GM19035 (cell line): ENCODE measurements around the gene DLGAP4.
"Not testable (repeated sequence)": the region's sequence is repeated elsewhere in the genome, so short reads cannot be mapped to it uniquely, and the experiment has no call there.

Experiments
- ATAC-seq: cut with Tn5 transposase; IDR thresholded peaks from one replicate; pipeline ENCODE4 v1.9.1; 2021; ENCODE audit not compliant: unreplicated experiment

Gene DLGAP4

DNA sequence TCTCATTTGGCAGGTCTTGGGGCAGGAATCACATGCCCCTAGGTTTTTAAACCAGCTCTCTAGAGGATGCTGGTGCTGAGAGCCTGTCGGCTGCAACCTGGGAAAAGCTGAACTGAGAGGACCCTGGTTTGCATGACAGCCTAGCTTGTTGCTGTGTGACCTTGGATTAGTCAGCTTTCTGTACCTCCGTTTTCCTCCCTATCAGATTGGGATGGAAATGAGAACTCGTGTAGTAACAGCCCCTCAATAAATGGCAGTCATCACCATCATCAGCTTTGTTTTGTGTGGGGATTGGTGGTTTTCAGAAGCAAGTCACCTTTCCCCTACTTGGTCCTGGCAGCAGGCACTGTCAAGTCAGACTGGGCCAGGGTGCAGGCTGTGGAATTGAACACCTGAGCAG is 159.9 kb downstream of the DLGAP4 start:
- no peak for ATAC-seq

- ATAC-seq, result no peak
Observed at GRCh38 chr20:36467076-36467999, 161.2 kb downstream of the DLGAP4 start.

GRCh38 chr20:36468149-36469000 is 162.2 kb downstream of the DLGAP4 start:
- ATAC-seq, result no peak

GRCh38 chr20:36469973-36470372 is 163.8 kb downstream of the DLGAP4 start:
- ATAC-seq, result no peak

DNA sequence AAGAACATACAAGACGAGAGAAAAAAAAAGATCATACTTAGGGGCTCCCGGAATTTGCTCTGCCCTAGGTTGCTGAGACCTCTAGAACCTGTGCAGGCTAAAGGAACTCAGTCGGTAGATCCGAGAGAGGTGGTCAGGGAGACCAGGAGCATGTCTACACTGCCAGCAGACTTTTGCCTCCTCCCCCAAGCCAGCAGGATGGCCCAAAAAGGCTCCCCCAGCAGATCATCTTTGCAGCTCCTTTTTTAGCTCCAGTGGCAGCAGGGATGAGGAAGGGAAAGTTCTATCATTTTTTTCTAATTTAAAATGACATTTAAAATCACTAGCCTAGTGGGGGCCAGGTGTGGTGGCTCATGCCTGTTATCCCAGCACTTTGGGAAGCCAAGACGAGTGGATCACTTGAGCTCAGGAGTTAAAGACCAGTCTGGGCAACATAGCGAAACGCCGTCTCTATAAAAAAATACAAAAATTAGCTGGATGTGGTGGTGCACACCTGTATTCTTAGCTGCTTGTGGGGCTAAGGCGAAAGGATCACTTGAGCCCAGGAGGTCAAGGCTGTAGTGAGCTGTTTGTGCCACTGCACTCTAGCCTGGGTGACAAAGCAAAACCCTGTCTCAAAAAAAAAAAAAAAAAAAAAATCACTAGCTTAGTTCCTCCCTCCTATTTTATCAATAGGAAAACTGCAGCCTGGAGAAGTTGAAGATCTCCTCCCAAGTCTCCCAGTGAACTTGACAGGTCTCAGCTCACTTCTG is 165.9 kb downstream of the DLGAP4 start:
- no peak for ATAC-seq

GRCh38 chr20:36472637-36473090 is 166.5 kb downstream of the DLGAP4 start:
- ATAC-seq, result no peak

DNA sequence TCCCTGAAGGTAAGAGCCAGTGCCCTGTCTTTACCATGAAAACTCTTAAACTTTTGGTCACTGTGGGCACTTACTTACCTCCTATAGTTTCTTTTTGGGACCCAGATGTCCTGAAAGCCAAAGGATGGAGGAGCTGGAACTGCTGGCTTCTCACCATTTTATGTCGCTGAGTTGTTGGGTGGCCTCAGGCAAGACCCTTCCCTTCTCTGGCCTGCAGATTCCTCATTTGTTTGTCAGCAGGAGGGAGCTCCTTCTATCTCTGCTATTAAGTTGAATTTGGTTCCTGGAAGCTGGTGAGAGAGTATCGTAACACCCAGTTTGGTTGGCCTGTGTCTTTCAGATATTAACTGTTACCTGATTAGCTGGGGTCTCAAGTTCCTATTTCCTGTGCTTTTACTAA is 167.0 kb downstream of the DLGAP4 start:
- ATAC-seq, result no peak

GRCh38 chr20:36474563-36474962 is 168.4 kb downstream of the DLGAP4 start:
- ATAC-seq, result no peak

GRCh38 chr20:36475054-36475453 is 168.9 kb downstream of the DLGAP4 start:
- not testable (repeated sequence) for ATAC-seq

DNA sequence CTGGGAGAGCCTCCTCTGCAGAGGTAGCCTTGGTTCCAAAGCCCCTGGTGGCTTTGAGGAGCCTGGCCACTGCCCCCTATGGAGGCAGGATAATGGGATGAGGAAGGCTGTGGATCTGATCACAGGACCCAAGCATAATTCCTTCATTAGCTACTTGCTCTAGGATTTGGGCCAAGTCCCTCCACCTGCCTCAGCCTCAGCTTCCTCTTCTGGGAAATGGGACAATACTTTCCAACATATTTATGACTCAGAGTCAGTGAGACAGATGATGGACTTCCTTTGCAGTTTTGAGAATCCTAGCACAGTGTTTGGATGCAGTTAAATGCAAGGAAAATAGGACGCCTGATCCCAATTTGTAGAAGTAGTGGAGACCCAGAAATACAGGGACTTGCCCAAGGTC is 171.3 kb downstream of the DLGAP4 start:
- no peak for ATAC-seq

GRCh38 chr20:36478137-36478905 is 172.2 kb downstream of the DLGAP4 start:
- no peak for ATAC-seq

DNA sequence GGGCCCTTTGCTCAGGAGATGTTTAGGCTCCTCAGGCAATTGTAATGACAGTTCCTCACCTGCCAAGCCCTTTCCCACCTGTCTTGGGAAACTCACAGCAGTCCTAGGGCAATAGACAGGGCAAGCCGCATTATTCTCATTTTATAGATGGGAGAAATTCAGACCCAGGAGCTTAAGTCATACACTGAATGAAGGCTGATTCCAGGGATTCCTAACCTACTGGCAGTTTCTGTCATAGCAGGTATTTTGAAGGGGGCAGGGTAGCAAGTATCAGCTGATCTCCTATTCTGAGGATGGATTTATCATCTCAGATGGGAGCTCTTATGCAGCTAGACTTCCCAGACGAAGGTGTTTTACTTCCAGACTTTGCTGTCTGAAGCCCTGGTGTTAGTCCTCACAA is 173.8 kb downstream of the DLGAP4 start:
- ATAC-seq, result no peak

DNA sequence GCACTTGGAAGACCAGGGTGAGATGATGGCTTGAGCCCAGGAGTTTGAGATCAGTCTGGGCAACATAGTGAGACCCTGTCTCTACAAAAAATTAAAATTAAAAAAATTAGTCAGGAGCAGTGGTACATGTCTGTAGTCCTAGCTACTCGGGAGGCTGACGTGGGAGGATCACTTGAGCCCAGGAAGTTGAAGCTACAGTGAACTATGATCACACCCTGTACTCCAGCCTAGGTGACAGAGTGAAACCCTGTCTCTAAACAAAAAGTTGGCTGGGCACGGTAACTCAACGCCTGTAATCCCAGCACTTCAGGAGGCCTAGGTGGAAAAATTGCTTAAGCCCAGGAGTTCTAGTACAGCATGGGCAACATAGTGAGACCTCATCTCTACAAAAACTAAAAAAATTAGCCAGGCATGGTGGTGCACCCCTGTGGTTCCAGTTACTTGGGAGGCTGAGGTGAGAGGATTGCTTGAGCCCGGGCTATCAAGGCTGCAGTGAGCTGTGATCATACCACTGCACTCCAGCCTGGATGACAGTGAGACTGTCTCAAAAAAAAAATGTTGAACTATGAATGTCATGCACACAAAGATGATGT is 174.4 kb downstream of the DLGAP4 start:
- ATAC-seq, result no peak

- ATAC-seq, result no peak
Observed at GRCh38 chr20:36481380-36482043, 175.4 kb downstream of the DLGAP4 start.

GRCh38 chr20:36482044-36482473 is 175.9 kb downstream of the DLGAP4 start:
- ATAC-seq, result no peak

DNA sequence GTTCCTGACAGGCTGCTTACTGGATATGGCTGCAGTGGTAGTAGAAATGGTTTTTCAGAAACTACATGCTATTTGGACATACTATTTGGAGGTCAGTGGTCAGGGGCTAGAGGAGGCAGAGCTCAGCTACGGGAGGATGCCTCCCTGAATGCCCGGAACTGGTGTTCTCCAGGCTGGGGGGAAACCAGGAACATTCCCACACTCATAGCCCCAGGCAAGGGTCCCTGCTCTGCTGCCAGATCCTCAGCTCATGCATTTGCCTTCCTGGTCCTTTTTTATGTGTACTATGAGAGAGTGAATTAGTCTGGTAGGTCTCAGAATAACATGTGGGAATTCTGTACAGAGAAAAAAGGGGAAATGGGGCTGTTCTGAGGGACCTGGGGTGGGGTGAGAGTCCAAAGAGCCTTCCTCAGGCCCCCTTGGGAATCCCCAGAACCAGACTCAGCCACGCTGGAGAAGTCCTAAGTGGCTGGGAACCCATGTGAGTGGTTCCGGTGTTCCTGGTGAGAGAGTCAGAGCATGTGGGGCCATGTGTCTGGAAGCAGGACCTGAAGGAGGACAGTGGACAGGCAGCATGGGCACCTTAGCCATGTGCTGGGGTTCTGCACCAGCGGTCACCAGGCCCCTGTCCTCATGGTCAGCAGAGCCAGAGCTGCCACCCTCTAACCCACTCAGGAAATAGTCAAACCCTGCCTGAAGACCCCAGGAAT is 177.2 kb downstream of the DLGAP4 start:
- no peak for ATAC-seq

- no peak for ATAC-seq
Observed at GRCh38 chr20:36483919-36484808, 178.0 kb downstream of the DLGAP4 start.

DNA sequence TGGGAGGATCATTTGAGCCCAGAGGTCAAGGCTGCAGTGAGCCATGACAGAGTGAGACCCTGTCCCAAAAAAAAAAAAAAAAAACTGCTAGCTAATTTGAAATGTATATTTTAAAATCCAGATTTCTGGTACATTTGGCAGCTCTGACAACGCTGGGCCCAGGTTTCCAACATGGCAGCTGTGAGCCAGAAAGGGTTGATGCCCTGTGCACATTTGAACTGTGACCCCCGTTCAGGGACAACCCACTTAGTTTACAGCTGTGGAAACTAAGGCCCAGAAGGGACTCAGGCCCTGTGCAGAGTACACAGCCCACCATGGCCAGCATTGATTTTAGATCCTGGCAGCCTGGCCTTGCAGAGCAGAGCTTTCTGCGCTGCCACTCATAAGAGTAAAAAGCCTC is 179.1 kb downstream of the DLGAP4 start:
- ATAC-seq, result no peak
